Peyer's patch (tissue), 4 donors: ENCODE measurements around the gene KCNQ1.

Experiments used
- POLR2A ChIP-seq, 2 donors: fragments of 450-650 bp; IDR thresholded peaks; one replicate each; pipeline ENCODE4 v1.5.1; 2017; ENCODE audit warnings: antibody characterized with exemption in 2 of 2, mild to moderate bottlenecking in 2 of 2, moderate library complexity in 2 of 2
- TF ChIP-seq, protein P1 (sequence below), 6 experiments: fragments of 450-650 bp in 4 of 6; fragments of 200-600 bp in 2 of 6; sonication (generic) in 1 of 6; IDR thresholded peaks; one replicate each; pipeline ENCODE4 v1.5.1; 2017 to 2019; ENCODE audit warnings: antibody characterized with exemption in 6 of 6, mild to moderate bottlenecking in 3 of 6, moderate library complexity in 1 of 6

DNA sequence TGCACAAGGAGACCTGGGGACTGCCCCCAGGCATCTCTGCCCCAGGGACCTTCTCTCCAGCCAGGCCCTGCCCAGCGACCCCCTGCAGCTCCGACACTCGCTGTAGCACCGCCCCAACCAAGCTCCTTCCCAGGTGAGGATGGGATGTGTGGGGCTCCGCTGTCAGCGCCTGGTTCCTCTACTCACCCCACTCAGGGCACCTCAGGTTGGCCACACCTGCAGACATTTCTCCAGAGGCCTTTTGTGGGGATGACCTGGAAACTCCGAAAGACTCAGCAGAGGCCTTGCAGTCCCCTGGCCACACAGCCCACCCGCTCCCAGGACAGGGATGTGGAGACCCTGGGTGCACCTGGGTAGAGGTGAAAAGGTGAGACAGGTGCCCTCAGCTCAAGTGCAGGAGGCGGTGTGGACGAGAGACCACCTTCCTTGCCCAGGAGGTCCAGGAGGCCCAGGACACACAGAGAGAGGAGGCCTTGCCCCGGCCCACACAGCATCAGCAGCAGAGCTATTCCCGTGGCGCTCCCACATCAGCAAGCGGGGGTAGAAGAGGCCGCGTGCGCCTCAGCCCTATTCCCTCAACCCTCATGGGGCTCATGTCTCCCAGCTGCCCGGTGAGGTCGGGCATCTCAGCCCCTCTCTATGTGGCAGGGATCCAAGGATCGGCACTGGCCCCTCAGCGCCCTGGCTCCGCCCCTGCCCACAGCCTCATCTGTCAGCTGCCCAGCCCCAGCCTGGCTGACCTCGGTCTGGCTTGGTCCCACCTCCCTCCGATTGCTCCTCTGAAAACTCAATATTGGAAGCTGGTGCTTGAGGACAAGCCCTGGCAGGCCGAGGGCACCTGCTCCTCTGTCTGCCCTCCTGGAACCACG lies 21.4 kb upstream of the KCNQ1 start:
- TF ChIP-seq, protein P1, sequence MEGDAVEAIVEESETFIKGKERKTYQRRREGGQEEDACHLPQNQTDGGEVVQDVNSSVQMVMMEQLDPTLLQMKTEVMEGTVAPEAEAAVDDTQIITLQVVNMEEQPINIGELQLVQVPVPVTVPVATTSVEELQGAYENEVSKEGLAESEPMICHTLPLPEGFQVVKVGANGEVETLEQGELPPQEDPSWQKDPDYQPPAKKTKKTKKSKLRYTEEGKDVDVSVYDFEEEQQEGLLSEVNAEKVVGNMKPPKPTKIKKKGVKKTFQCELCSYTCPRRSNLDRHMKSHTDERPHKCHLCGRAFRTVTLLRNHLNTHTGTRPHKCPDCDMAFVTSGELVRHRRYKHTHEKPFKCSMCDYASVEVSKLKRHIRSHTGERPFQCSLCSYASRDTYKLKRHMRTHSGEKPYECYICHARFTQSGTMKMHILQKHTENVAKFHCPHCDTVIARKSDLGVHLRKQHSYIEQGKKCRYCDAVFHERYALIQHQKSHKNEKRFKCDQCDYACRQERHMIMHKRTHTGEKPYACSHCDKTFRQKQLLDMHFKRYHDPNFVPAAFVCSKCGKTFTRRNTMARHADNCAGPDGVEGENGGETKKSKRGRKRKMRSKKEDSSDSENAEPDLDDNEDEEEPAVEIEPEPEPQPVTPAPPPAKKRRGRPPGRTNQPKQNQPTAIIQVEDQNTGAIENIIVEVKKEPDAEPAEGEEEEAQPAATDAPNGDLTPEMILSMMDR (IDR thresholded peaks at IDR 0.05) = no peak
- no peak for TF ChIP-seq POLR2A (IDR thresholded peaks at IDR 0.05)
